DOHH2 (cell line): Measurements from ENCODE around the gene DCTN2.

Source experiments
- CTCF ChIP-seq: fragments of 200-600 bp; sonication (generic); IDR thresholded peaks from one replicate; pipeline ENCODE4 v1.5.1; 2014; ENCODE audit warnings: antibody characterized with exemption, mild to moderate bottlenecking, low read depth, low read length; ENCODE audit not compliant: poor library complexity, severe bottlenecking
- EZH2phosphoT487 ChIP-seq: fragments of 200-600 bp; sonication (generic); IDR thresholded peaks from 2 replicates; pipeline ENCODE4 v1.6.1; 2017; ENCODE audit warnings: borderline replicate concordance, mild to moderate bottlenecking, antibody characterized with exemption, low read length, moderate library complexity, mixed read lengths

DNA sequence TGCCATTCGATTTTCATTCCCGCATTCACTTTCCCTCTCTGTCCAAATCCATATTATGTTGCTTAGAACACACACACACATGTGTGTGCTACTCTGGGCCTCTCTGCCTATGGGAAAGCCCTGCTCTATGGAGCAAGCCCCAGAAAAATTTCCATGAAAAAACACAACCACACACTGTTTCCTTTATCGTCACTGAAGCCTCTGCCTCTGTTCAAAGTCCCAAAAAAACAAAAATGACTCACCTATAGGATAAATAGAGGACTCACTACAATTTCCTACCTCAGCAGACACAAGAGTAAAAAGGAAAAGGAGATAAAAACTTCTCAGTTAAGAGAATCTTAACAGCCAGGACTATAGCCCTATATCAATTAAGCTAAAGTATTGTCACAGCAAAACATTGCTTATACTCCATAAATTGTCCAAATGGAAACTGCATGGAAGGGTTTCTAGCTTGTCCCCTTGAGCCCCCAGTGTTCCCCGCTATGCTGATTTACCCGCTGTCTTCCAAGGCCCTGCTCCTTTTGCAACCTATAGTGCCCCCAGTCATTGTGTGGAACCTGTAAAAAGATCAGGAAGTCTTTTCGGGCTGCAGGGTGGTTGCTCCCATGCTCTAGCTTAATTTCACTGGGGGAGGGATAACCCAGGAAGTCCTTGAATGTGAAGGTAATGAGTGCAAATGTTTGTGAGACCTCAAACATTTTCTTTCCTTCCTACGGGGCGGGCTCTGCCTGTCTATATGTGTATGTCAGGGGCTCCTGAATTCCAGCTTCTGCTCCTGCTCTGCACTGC is 32.9 kb upstream of the DCTN2 start:
- TF ChIP-seq CTCF = no peak
- no peak for TF ChIP-seq EZH2phosphoT487
